Nephron progenitor cell (in vitro differentiated cells): ENCODE data around the gene MAJIN.

Experiments
- DNase-seq: peaks from one replicate; pipeline ENCODE4 v3.0.0; 2021
- H3K27ac Mint-ChIP-seq: 2 replicates; pipeline ENCODE4 v1.8.0; 2021; ENCODE audit warnings: mild to moderate bottlenecking, moderate library complexity, mixed read lengths
- H3K27me3 Mint-ChIP-seq: 2 replicates; pipeline ENCODE4 v1.8.0; 2021; ENCODE audit warnings: mild to moderate bottlenecking, low read depth, mixed read lengths; ENCODE audit not compliant: poor library complexity
- H3K36me3 Mint-ChIP-seq: 2 replicates; pipeline ENCODE4 v1.8.0; 2021; ENCODE audit warnings: low read depth, mixed read lengths
- H3K4me1 Mint-ChIP-seq: 2 replicates; pipeline ENCODE4 v1.8.0; 2021; ENCODE audit warnings: mixed read lengths
- H3K4me3 Mint-ChIP-seq: 2 replicates; pipeline ENCODE4 v1.8.0; 2021; ENCODE audit warnings: mild to moderate bottlenecking, moderate library complexity, mixed read lengths
- H3K9me3 Mint-ChIP-seq: 2 replicates; pipeline ENCODE4 v1.8.0; 2021; ENCODE audit warnings: mild to moderate bottlenecking, moderate library complexity, mixed read lengths
- TF ChIP-seq, protein P1 (sequence below): fragments of 200-600 bp; sonication (generic); IDR thresholded peaks from 2 replicates; pipeline ENCODE4 v1.5.0; 2021; ENCODE audit warnings: antibody characterized with exemption

MAJIN gene

DNA sequence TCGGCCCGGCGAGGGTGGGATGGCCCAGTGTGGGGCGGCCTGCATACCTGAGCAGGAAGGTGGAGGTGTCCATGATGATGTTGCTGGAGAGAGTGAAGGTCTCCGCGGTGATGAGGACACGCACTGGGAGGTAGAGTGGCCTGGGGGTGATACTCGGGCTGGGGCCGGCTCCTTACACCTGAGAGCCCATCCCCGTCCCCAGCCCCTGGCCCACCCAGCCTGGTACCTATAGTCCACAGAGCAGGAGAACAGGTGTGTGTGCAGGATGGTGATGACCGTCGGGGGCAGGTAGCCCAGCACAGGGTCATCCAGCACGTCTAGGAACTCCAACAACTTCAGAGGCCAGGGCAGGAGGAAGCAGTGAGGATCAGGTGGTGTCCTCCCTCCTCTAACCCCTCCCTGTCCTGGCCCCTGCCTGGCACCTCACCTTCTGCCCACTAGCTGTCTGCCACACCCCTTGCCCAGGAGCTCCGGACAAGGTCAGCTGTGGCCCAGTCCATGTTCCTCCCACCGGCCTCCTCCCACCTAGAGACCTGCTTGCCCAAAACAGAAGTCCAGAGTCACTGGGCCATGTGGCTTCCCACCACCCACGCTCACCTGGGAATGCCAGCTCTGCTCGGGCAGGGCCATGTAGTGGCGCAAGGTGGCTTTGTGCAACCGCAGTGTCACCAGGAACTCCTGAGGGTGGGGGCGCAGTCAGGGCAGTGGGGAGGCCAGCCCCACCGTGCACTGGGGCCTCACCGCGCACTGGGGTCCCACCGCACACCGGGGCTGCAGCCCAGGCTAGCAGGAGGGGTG lies 66.2 kb downstream of the MAJIN start:
- H3K9me3 Mint-ChIP-seq, result no peaks in the 10 kb centered on the region
- no peak overlapping the region for H3K4me3 Mint-ChIP-seq
- no peak for DNase-seq
- TF ChIP-seq, protein P1, sequence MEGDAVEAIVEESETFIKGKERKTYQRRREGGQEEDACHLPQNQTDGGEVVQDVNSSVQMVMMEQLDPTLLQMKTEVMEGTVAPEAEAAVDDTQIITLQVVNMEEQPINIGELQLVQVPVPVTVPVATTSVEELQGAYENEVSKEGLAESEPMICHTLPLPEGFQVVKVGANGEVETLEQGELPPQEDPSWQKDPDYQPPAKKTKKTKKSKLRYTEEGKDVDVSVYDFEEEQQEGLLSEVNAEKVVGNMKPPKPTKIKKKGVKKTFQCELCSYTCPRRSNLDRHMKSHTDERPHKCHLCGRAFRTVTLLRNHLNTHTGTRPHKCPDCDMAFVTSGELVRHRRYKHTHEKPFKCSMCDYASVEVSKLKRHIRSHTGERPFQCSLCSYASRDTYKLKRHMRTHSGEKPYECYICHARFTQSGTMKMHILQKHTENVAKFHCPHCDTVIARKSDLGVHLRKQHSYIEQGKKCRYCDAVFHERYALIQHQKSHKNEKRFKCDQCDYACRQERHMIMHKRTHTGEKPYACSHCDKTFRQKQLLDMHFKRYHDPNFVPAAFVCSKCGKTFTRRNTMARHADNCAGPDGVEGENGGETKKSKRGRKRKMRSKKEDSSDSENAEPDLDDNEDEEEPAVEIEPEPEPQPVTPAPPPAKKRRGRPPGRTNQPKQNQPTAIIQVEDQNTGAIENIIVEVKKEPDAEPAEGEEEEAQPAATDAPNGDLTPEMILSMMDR, result no peak
- peaks cover 23% of the 10 kb centered on the region for H3K36me3 Mint-ChIP-seq
- no peak overlapping the region for H3K27ac Mint-ChIP-seq
- H3K4me1 Mint-ChIP-seq, result peaks cover 6% of the 10 kb centered on the region
- H3K27me3 Mint-ChIP-seq, result no peaks in the 10 kb centered on the region

DNA sequence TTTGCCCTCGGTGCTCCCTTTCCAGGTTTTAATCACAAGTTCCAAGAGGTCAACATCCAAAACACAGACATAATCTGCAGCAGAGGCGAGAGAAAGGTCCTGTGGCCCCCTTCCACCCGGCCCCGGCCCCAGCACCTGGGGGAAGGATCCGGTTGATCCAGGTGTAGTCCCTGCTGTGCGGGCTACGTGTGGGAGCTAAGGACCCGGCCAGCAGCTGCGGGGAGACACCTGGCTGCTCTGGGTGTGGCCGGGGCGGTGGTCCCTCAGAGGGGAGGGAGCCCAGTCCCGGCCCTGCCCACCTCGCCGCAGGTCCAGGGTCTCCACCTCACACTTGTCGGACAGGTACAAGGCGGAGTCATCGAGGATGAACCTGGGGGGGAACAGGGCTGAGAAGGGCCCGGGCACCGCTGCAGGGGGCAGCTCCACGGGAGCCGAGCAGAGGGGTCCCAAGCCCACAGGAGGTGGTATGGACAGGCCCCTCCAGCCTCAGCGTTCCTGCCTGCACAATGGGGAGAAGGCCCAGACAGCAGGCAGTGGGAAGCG lies 68.5 kb downstream of the MAJIN start:
- TF ChIP-seq, protein P1, result no peak
- Mint-ChIP-seq H3K36me3 (peaks cover 23% of the 10 kb centered on the region), H3K27me3 (no peaks in the 10 kb centered on the region), H3K27ac (no peak overlapping the region), H3K9me3 (no peaks in the 10 kb centered on the region), H3K4me1 (peaks cover 11% of the 10 kb centered on the region), H3K4me3 (no peak overlapping the region)
- DNase-seq, result no peak

DNA sequence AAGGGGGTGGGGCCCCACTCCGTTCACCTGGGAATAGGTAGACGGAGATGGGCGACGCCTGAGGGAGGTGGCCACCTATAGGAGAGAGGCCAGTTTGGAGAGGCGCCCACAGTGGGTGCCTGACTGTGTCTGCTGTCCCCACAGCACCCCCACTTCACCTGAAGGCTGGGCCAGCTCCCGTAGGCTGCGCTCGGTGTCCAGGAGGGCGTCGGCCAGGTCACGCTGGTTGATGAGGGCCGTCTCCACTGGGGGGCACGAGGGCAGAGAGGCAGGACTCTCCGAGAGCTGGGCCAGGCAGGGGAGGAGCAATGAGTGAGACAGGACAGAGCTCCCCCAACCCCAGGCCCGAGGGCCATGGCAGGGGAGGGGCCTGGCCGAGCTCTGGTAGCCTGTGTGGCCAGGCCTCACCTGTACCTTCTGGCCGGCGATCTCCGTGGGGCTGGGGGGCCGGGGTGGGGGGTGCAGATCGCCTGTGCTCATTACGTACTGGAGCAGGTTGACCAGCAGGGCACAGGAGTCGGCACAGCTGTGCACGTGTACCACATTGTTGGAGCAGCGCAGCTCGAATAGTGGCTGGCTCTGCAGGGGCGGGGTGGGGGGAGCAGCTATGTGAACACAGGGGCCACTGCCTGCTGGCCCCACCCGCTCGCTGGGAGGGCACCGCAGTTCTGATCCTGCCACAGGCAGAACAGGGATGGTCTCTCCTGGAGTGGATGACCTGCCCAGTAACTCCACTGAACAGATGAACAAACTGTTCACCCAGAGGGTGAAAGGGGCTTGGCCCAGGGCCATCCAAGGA lies 69.6 kb downstream of the MAJIN start:
- TF ChIP-seq, protein P1, result no peak
- Mint-ChIP-seq H3K4me3 (no peak overlapping the region), H3K27ac (no peak overlapping the region), H3K4me1 (peaks cover 11% of the 10 kb centered on the region), H3K27me3 (no peaks in the 10 kb centered on the region), H3K36me3 (peaks cover 19% of the 10 kb centered on the region), H3K9me3 (no peaks in the 10 kb centered on the region)
- no peak for DNase-seq

DNA sequence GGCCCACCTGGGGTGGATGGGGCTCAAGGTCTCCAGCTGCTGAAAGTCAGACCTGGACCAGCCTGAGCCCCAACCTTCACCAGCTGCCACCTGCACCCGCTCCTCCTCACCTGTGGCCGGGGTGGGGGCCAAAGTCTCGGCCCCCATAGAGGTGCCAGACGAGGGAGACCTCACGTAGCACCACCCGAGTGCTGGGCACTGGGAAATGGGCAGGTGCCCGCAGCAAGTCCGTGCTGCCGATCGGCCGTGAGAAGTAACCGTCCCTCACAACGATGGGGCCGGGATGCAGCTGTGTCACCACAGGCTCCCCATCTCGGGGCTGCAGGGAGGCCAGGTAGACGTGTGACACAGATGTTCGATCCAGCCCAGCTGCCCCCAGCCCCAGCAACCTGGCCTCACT lies 71.1 kb downstream of the MAJIN start:
- no peak for DNase-seq
- peaks cover 23% of the 10 kb centered on the region for H3K36me3 Mint-ChIP-seq
- H3K27ac Mint-ChIP-seq, result no peak overlapping the region
- H3K27me3 Mint-ChIP-seq, result no peaks in the 10 kb centered on the region
- no peak overlapping the region for H3K4me3 Mint-ChIP-seq
- no peaks in the 10 kb centered on the region for H3K9me3 Mint-ChIP-seq
- TF ChIP-seq, protein P1, result no peak
- peaks cover 11% of the 10 kb centered on the region for H3K4me1 Mint-ChIP-seq

DNA sequence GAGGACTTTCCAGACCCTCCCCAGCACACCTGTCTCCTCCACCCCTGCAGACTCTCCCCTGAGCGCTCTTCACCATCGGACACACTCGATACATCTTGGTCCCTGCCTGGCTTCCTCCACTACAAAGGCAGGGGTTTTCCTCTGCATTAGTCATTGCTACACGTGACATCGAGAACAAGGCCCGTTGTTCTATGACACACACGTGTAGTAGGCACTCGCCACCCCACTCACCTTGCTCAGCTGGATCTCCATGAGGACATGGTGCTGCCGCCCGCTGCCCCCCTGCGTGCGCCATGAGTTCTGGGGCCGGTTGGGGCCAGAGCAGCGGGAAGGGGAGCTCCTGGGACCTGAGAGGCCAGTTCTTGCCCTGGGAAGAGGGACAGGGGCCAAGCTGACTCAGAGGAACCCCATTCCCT lies 71.6 kb downstream of the MAJIN start:
- TF ChIP-seq, protein P1, result no peak
- Mint-ChIP-seq H3K4me3 (no peak overlapping the region), H3K9me3 (no peaks in the 10 kb centered on the region), H3K27ac (peak overlapping the region; percentile 80), H3K36me3 (peaks cover 20% of the 10 kb centered on the region), H3K4me1 (peaks cover 11% of the 10 kb centered on the region), H3K27me3 (no peaks in the 10 kb centered on the region)
- no peak for DNase-seq
